ENCODE data around the gene KIZ.

DNA sequence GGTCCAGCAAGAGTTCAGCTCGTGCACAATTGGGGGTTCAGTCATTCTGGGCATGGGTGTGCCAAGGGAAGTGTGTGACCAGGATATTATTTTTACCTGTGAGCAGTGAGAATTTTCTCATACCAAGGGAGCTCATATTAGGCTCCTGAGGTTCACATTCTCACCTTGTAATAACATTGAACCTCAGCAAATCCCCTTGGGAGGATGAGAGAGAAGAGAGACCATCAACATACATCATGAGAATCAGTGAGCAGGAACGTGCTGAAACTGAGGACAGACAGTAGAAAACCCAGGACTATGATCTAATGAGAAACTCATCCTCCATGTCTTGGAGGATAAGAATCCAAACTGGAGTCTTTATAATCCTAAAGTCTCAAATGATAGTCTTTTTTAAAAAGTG, 143.9 kb downstream of the KIZ start:
- TF ChIP-seq, protein P1, sequence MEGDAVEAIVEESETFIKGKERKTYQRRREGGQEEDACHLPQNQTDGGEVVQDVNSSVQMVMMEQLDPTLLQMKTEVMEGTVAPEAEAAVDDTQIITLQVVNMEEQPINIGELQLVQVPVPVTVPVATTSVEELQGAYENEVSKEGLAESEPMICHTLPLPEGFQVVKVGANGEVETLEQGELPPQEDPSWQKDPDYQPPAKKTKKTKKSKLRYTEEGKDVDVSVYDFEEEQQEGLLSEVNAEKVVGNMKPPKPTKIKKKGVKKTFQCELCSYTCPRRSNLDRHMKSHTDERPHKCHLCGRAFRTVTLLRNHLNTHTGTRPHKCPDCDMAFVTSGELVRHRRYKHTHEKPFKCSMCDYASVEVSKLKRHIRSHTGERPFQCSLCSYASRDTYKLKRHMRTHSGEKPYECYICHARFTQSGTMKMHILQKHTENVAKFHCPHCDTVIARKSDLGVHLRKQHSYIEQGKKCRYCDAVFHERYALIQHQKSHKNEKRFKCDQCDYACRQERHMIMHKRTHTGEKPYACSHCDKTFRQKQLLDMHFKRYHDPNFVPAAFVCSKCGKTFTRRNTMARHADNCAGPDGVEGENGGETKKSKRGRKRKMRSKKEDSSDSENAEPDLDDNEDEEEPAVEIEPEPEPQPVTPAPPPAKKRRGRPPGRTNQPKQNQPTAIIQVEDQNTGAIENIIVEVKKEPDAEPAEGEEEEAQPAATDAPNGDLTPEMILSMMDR (IDR thresholded peaks at IDR 0.05), result no peak
- no peak for TF ChIP-seq POLR2A (IDR thresholded peaks at IDR 0.05)
